Activated naive CD4-positive, alpha-beta T cell treated with anti-CD3 and anti-CD28 coated beads, Interleukin-2, amount 50 U/mL, for 24 hours (primary cell): ENCODE measurements around the gene CARD19.
A peak's percentile ranks its signal among the peaks of the same experiment; 100 is the strongest.

Experiments used
- H3K27ac Mint-ChIP-seq: one replicate; pipeline ENCODE4 v1.8.0; 2021; ENCODE audit warnings: mild to moderate bottlenecking, mixed read lengths
- H3K27me3 Mint-ChIP-seq: one replicate; pipeline ENCODE4 v1.8.0; 2021; ENCODE audit warnings: mixed read lengths
- H3K36me3 Mint-ChIP-seq: one replicate; pipeline ENCODE4 v1.8.0; 2021; ENCODE audit warnings: mixed read lengths
- H3K4me1 Mint-ChIP-seq: one replicate; pipeline ENCODE4 v1.8.0; 2021; ENCODE audit warnings: mixed read lengths
- H3K4me3 Mint-ChIP-seq: one replicate; pipeline ENCODE4 v1.8.0; 2021; ENCODE audit warnings: mild to moderate bottlenecking, mixed read lengths
- H3K9me3 Mint-ChIP-seq: one replicate; pipeline ENCODE4 v1.8.0; 2021; ENCODE audit warnings: mixed read lengths

Gene CARD19

GRCh38 chr9:93059715-93060578, 36.1 kb upstream of the CARD19 start:
- peak overlapping the region; percentile 88 for H3K4me3 Mint-ChIP-seq
- H3K27ac Mint-ChIP-seq, result peak overlapping the region; percentile 98
- H3K9me3 Mint-ChIP-seq, result no peaks in the 10 kb centered on the region
- H3K4me1 Mint-ChIP-seq, result peaks cover 73% of the 10 kb centered on the region
- H3K27me3 Mint-ChIP-seq, result no peaks in the 10 kb centered on the region
- no peaks in the 10 kb centered on the region for H3K36me3 Mint-ChIP-seq

- Mint-ChIP-seq H3K4me1 (peaks cover 75% of the 10 kb centered on the region), H3K27ac (peak overlapping the region; percentile 98), H3K4me3 (peak overlapping the region; percentile 88), H3K27me3 (no peaks in the 10 kb centered on the region), H3K36me3 (no peaks in the 10 kb centered on the region), H3K9me3 (no peaks in the 10 kb centered on the region)
These were observed 35.2 kb upstream of the CARD19 start for GRCh38 chr9:93060746-93061259.

GRCh38 chr9:93061260-93061751, 34.7 kb upstream of the CARD19 start:
- no peaks in the 10 kb centered on the region for H3K9me3 Mint-ChIP-seq
- H3K36me3 Mint-ChIP-seq, result no peaks in the 10 kb centered on the region
- H3K4me1 Mint-ChIP-seq, result peaks cover 80% of the 10 kb centered on the region
- H3K27me3 Mint-ChIP-seq, result no peaks in the 10 kb centered on the region
- peak overlapping the region; percentile 98 for H3K27ac Mint-ChIP-seq
- peak overlapping the region; percentile 88 for H3K4me3 Mint-ChIP-seq

GRCh38 chr9:93061791-93062763, 33.9 kb upstream of the CARD19 start:
- H3K36me3 Mint-ChIP-seq, result no peaks in the 10 kb centered on the region
- H3K27me3 Mint-ChIP-seq, result no peaks in the 10 kb centered on the region
- H3K4me3 Mint-ChIP-seq, result peak overlapping the region; percentile 88
- no peaks in the 10 kb centered on the region for H3K9me3 Mint-ChIP-seq
- H3K4me1 Mint-ChIP-seq, result peaks cover 86% of the 10 kb centered on the region
- peak overlapping the region; percentile 98 for H3K27ac Mint-ChIP-seq

- Mint-ChIP-seq H3K36me3 (peaks cover 2% of the 10 kb centered on the region), H3K27ac (peak overlapping the region; percentile 99), H3K4me1 (peaks cover 94% of the 10 kb centered on the region), H3K4me3 (peak overlapping the region; percentile 84), H3K27me3 (no peaks in the 10 kb centered on the region), H3K9me3 (no peaks in the 10 kb centered on the region)
These were observed 31.5 kb upstream of the CARD19 start for GRCh38 chr9:93064392-93065134.

GRCh38 chr9:93065135-93065720, 30.8 kb upstream of the CARD19 start:
- Mint-ChIP-seq H3K4me1 (peaks cover 95% of the 10 kb centered on the region), H3K9me3 (no peaks in the 10 kb centered on the region), H3K27me3 (no peaks in the 10 kb centered on the region), H3K4me3 (peak overlapping the region; percentile 84), H3K36me3 (peaks cover 2% of the 10 kb centered on the region), H3K27ac (peak overlapping the region; percentile 99)

- peak overlapping the region; percentile 89 for H3K27ac Mint-ChIP-seq
- no peaks in the 10 kb centered on the region for H3K27me3 Mint-ChIP-seq
- peaks cover 7% of the 10 kb centered on the region for H3K36me3 Mint-ChIP-seq
- no peaks in the 10 kb centered on the region for H3K9me3 Mint-ChIP-seq
- H3K4me3 Mint-ChIP-seq, result no peak overlapping the region
- peaks cover 90% of the 10 kb centered on the region for H3K4me1 Mint-ChIP-seq
These were observed 28.9 kb upstream of the CARD19 start for GRCh38 chr9:93066978-93067603.

GRCh38 chr9:93068956-93069355, 27.1 kb upstream of the CARD19 start:
- H3K27ac Mint-ChIP-seq, result peak overlapping the region; percentile 88
- peaks cover 90% of the 10 kb centered on the region for H3K4me1 Mint-ChIP-seq
- H3K4me3 Mint-ChIP-seq, result peak overlapping the region; percentile 17
- H3K27me3 Mint-ChIP-seq, result no peaks in the 10 kb centered on the region
- H3K36me3 Mint-ChIP-seq, result peaks cover 7% of the 10 kb centered on the region
- H3K9me3 Mint-ChIP-seq, result no peaks in the 10 kb centered on the region

- peaks cover 85% of the 10 kb centered on the region for H3K4me1 Mint-ChIP-seq
- no peaks in the 10 kb centered on the region for H3K27me3 Mint-ChIP-seq
- H3K36me3 Mint-ChIP-seq, result peaks cover 7% of the 10 kb centered on the region
- no peak overlapping the region for H3K4me3 Mint-ChIP-seq
- H3K9me3 Mint-ChIP-seq, result no peaks in the 10 kb centered on the region
- H3K27ac Mint-ChIP-seq, result peak overlapping the region; percentile 86
These were observed 24.6 kb upstream of the CARD19 start for GRCh38 chr9:93071464-93071863.

- H3K27me3 Mint-ChIP-seq, result no peaks in the 10 kb centered on the region
- peak overlapping the region; percentile 84 for H3K27ac Mint-ChIP-seq
- peak overlapping the region; percentile 11 for H3K4me3 Mint-ChIP-seq
- H3K4me1 Mint-ChIP-seq, result peaks cover 86% of the 10 kb centered on the region
- no peaks in the 10 kb centered on the region for H3K9me3 Mint-ChIP-seq
- peaks cover 7% of the 10 kb centered on the region for H3K36me3 Mint-ChIP-seq
These were observed 23.6 kb upstream of the CARD19 start for GRCh38 chr9:93072383-93072795.

- Mint-ChIP-seq H3K27me3 (no peaks in the 10 kb centered on the region), H3K27ac (peak overlapping the region; percentile 79), H3K4me1 (peaks cover 72% of the 10 kb centered on the region), H3K9me3 (no peaks in the 10 kb centered on the region), H3K4me3 (no peak overlapping the region), H3K36me3 (peaks cover 5% of the 10 kb centered on the region)
These were observed 19.8 kb upstream of the CARD19 start for GRCh38 chr9:93076101-93076791.

GRCh38 chr9:93076792-93077128, 19.3 kb upstream of the CARD19 start:
- H3K27ac Mint-ChIP-seq, result peak overlapping the region; percentile 79
- peaks cover 70% of the 10 kb centered on the region for H3K4me1 Mint-ChIP-seq
- H3K4me3 Mint-ChIP-seq, result no peak overlapping the region
- peaks cover 6% of the 10 kb centered on the region for H3K36me3 Mint-ChIP-seq
- H3K27me3 Mint-ChIP-seq, result no peaks in the 10 kb centered on the region
- no peaks in the 10 kb centered on the region for H3K9me3 Mint-ChIP-seq

- H3K27me3 Mint-ChIP-seq, result no peaks in the 10 kb centered on the region
- peak overlapping the region; percentile 52 for H3K27ac Mint-ChIP-seq
- H3K36me3 Mint-ChIP-seq, result peaks cover 8% of the 10 kb centered on the region
- peaks cover 72% of the 10 kb centered on the region for H3K4me1 Mint-ChIP-seq
- peak overlapping the region; percentile 3 for H3K4me3 Mint-ChIP-seq
- H3K9me3 Mint-ChIP-seq, result no peaks in the 10 kb centered on the region
These were observed 18.6 kb upstream of the CARD19 start for GRCh38 chr9:93077367-93077766.

- peaks cover 8% of the 10 kb centered on the region for H3K36me3 Mint-ChIP-seq
- no peaks in the 10 kb centered on the region for H3K27me3 Mint-ChIP-seq
- peaks cover 71% of the 10 kb centered on the region for H3K4me1 Mint-ChIP-seq
- peak overlapping the region; percentile 52 for H3K27ac Mint-ChIP-seq
- H3K9me3 Mint-ChIP-seq, result no peaks in the 10 kb centered on the region
- H3K4me3 Mint-ChIP-seq, result no peak overlapping the region
These were observed 18.2 kb upstream of the CARD19 start for GRCh38 chr9:93077811-93078210.
